ENCODE results near the gene TCAP. TPM values are rescaled to one million over a fixed set of nuclear protein-coding genes. Genes with fewer than 3 reads are reported as not detected.

The TCAP gene
- polyA plus RNA-seq, 1 donor, result 2.2 TPM

- H3K9me3 ChIP-seq (ENCODE audit: control insufficient read depth, low read depth, low read length), result no peaks in the 10 kb centered on the region
- H3K4me1 ChIP-seq (ENCODE audit: control insufficient read depth, insufficient read depth, low read length), result peaks cover 51% of the 10 kb centered on the region
- WGBS (ENCODE audit: insufficient coverage, low lambda C conversion rate), result no CpG with 5 or more reads among the region's 20 CpGs
- peaks cover 14% of the 10 kb centered on the region for H3K36me3 ChIP-seq (ENCODE audit: control insufficient read depth, insufficient read depth, low read length)
- H3K27ac ChIP-seq (ENCODE audit: low read length), result peak within 1 kb of the TSS; percentile 93
- peak within 1 kb of the TSS; percentile 95 for H3K4me3 ChIP-seq (ENCODE audit: low read length)
- H3K27me3 ChIP-seq (ENCODE audit: control insufficient read depth, insufficient read depth, low read length), result no peaks in the 10 kb centered on the region
- DNase-seq, result peak; percentile 90 to 93
These were observed 34.6 kb downstream of the TCAP start, which contains the start of gene ERBB2 for GRCh38 chr17:39699818-39700147. Gene ERBB2 (plus strand): TSS chr17:39700064. CDS start chr17:39700239, 175 bp downstream.

GRCh38 chr17:39700148-39700987 is 35.2 kb downstream of the TCAP start:
- H3K27ac ChIP-seq (ENCODE audit: low read length), result peak overlapping the region; percentile 93
- no CpG with 5 or more reads among the region's 57 CpGs for WGBS (ENCODE audit: insufficient coverage, low lambda C conversion rate)
- peaks cover 16% of the 10 kb centered on the region for H3K36me3 ChIP-seq (ENCODE audit: control insufficient read depth, insufficient read depth, low read length)
- peaks cover 51% of the 10 kb centered on the region for H3K4me1 ChIP-seq (ENCODE audit: control insufficient read depth, insufficient read depth, low read length)
- H3K9me3 ChIP-seq (ENCODE audit: control insufficient read depth, low read depth, low read length), result no peaks in the 10 kb centered on the region
- H3K27me3 ChIP-seq (ENCODE audit: control insufficient read depth, insufficient read depth, low read length), result no peaks in the 10 kb centered on the region
- H3K4me3 ChIP-seq (ENCODE audit: low read length), result peak overlapping the region; percentile 95
- DNase-seq, result peak in 1 of 2 donors; percentile 60

DNA sequence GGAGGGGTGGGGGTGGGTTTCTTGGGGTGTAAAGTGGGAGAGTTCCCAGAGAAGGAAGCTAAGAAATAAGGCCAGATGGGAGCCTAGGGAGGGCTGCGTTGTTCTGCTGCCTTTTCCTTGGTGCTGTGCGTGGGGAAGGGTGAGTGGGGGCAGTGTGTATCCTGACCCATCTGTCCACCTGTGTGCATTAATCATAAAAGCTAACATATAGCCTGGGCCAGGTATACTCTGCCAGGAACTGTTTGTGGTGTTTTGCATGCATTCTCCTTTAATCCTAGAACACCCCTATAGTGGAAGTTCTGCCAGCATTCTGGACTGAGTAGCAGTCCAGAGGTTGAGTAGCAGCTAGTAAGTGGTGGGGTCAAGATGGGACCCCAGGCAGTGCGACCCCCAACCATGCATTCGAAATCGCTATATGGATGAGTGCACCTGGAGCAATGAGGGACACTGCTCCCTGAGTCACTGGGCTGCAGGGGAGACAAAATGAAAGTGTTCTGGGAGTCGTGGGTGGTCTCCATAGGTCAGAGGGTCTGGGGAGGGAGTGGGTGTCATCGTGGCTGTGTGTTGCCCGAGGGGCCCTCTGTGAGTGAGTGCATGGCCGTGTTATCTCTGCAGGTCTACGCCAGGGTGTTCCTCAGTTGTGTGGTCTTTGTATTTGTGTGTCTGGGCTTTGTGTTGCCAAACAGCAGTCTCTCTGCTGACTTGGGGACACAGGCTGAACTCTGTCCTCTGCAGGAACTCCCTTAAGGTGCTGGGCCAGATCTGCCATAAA is 36.0 kb downstream of the TCAP start:
- no peaks in the 10 kb centered on the region for H3K27me3 ChIP-seq (ENCODE audit: control insufficient read depth, insufficient read depth, low read length)
- WGBS (ENCODE audit: insufficient coverage, low lambda C conversion rate), result no CpG with 5 or more reads among the region's 10 CpGs
- peak overlapping the region; percentile 93 for H3K27ac ChIP-seq (ENCODE audit: low read length)
- H3K9me3 ChIP-seq (ENCODE audit: control insufficient read depth, low read depth, low read length), result no peaks in the 10 kb centered on the region
- H3K36me3 ChIP-seq (ENCODE audit: control insufficient read depth, insufficient read depth, low read length), result peaks cover 24% of the 10 kb centered on the region
- peak; percentile 87 to 94 for DNase-seq
- peak overlapping the region; percentile 95 for H3K4me3 ChIP-seq (ENCODE audit: low read length)
- H3K4me1 ChIP-seq (ENCODE audit: control insufficient read depth, insufficient read depth, low read length), result peaks cover 52% of the 10 kb centered on the region

- peaks cover 31% of the 10 kb centered on the region for H3K36me3 ChIP-seq (ENCODE audit: control insufficient read depth, insufficient read depth, low read length)
- no peaks in the 10 kb centered on the region for H3K27me3 ChIP-seq (ENCODE audit: control insufficient read depth, insufficient read depth, low read length)
- no peaks in the 10 kb centered on the region for H3K9me3 ChIP-seq (ENCODE audit: control insufficient read depth, low read depth, low read length)
- peak overlapping the region; percentile 93 for H3K27ac ChIP-seq (ENCODE audit: low read length)
- DNase-seq, result no peak
- H3K4me1 ChIP-seq (ENCODE audit: control insufficient read depth, insufficient read depth, low read length), result peaks cover 51% of the 10 kb centered on the region
- H3K4me3 ChIP-seq (ENCODE audit: low read length), result peak overlapping the region; percentile 17
- no CpG with 5 or more reads among the region's 4 CpGs for WGBS (ENCODE audit: insufficient coverage, low lambda C conversion rate)
These were observed 36.8 kb downstream of the TCAP start for GRCh38 chr17:39701784-39702422.

DNA sequence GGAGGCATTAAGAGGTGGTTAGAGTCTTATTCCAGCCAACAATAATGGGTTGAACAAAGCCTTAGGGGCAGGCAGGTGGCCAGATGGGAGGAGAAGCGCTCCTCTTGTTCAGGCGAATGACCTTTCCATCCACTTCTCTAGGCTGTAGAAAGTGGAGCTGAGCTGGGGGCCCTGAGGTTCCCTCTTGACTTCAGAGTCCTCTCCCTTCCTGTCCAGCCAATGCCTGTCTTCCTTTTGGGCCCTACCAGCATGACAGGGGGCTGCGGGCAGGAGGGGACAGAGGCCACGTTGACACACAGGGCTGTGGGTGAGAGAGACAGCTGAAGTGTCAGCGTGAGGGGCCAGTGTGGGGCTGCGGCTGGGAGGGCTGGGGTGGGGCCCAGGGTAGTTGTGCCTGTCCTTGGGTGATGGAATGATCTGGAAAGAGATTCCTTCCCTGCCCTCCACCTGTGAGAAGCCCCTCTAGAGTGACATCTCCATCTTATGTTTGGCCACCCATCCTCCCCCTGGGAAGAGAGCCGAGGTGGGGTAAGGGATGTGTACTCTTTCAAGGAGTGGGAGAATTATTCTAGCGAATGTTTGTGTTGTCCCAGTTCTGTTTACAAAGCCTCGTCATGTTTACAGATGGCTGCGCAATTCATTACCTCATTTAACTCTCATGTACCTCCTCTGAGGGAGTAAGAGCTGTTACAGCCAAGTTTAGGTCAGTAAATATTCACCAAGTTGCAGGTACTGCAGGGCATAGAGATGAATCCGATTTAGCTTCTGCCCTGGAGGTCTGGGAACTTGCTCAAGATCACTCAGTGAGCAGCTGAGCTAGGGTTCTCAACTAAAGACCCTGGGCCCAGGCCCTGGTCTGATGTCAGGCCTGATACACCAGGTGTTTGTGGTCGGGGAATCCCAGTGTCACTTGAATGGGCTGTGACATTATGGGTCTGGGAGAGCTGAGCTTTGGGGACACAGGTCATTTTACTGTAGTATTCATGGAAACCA is 38.0 kb downstream of the TCAP start:
- Histone ChIP-seq H3K9me3 (ENCODE audit: control insufficient read depth, low read depth, low read length) (no peaks in the 10 kb centered on the region), H3K27ac (ENCODE audit: low read length) (peak overlapping the region; percentile 28), H3K4me3 (ENCODE audit: low read length) (no peak overlapping the region), H3K4me1 (ENCODE audit: control insufficient read depth, insufficient read depth, low read length) (peaks cover 51% of the 10 kb centered on the region), H3K27me3 (ENCODE audit: control insufficient read depth, insufficient read depth, low read length) (no peaks in the 10 kb centered on the region), H3K36me3 (ENCODE audit: control insufficient read depth, insufficient read depth, low read length) (peaks cover 42% of the 10 kb centered on the region)
- no CpG with 5 or more reads among the region's 12 CpGs for WGBS (ENCODE audit: insufficient coverage, low lambda C conversion rate)
- peak in 1 of 2 donors; percentile 65 for DNase-seq

GRCh38 chr17:39703913-39704312 is 38.8 kb downstream of the TCAP start:
- H3K4me3 ChIP-seq (ENCODE audit: low read length), result no peak overlapping the region
- no peaks in the 10 kb centered on the region for H3K27me3 ChIP-seq (ENCODE audit: control insufficient read depth, insufficient read depth, low read length)
- no peaks in the 10 kb centered on the region for H3K9me3 ChIP-seq (ENCODE audit: control insufficient read depth, low read depth, low read length)
- H3K27ac ChIP-seq (ENCODE audit: low read length), result no peak overlapping the region
- H3K36me3 ChIP-seq (ENCODE audit: control insufficient read depth, insufficient read depth, low read length), result peaks cover 49% of the 10 kb centered on the region
- no peak for DNase-seq
- no CpG with 5 or more reads among the region's 5 CpGs for WGBS (ENCODE audit: insufficient coverage, low lambda C conversion rate)
- H3K4me1 ChIP-seq (ENCODE audit: control insufficient read depth, insufficient read depth, low read length), result peaks cover 51% of the 10 kb centered on the region

DNA sequence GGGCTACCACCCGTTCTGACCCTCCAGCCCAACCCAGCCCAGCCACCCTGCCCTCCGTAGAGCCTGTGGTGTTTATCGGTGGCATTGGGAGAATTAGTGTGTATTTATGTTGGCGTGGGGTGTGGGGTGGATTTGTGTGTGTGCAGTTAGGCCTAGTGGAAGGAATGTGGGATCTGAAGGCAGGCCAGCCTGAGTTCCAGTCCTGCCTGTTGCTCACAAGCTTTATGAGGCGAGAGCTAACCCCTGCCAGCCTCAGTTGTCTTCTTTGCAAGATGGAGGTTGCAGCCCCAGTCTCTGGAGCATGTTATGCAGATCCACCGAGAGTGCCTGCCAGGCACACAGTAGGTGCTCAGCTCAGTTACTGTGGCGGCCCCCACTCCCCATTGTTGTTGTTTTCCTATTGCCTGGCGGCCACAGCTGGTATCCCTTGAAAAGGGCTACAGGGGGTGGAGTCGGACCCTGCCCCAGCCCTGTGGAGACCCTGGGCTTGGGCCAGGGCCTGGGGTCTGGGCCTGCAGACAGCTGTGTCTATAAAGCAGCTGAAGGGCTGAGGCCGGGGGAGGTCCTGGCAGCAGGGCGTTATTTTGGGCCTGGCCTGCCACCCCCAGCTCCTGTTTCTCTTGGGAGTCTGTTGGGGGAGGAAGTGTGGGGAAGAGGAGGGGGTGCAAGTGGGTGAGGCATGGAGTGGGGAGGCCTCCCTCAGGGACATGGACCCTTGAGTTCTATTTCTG is 39.8 kb downstream of the TCAP start:
- H3K27me3 ChIP-seq (ENCODE audit: control insufficient read depth, insufficient read depth, low read length), result no peaks in the 10 kb centered on the region
- H3K36me3 ChIP-seq (ENCODE audit: control insufficient read depth, insufficient read depth, low read length), result peaks cover 59% of the 10 kb centered on the region
- H3K9me3 ChIP-seq (ENCODE audit: control insufficient read depth, low read depth, low read length), result no peaks in the 10 kb centered on the region
- H3K27ac ChIP-seq (ENCODE audit: low read length), result peak overlapping the region; percentile 30
- H3K4me1 ChIP-seq (ENCODE audit: control insufficient read depth, insufficient read depth, low read length), result peaks cover 45% of the 10 kb centered on the region
- no CpG with 5 or more reads among the region's 11 CpGs for whole genome bisulfite sequencing (ENCODE audit: insufficient coverage, low lambda C conversion rate)
- no peak for DNase-seq
- no peak overlapping the region for H3K4me3 ChIP-seq (ENCODE audit: low read length)

- Histone ChIP-seq H3K4me1 (ENCODE audit: control insufficient read depth, insufficient read depth, low read length) (peaks cover 45% of the 10 kb centered on the region), H3K9me3 (ENCODE audit: control insufficient read depth, low read depth, low read length) (no peaks in the 10 kb centered on the region), H3K27ac (ENCODE audit: low read length) (peak overlapping the region; percentile 30), H3K4me3 (ENCODE audit: low read length) (no peak overlapping the region), H3K27me3 (ENCODE audit: control insufficient read depth, insufficient read depth, low read length) (no peaks in the 10 kb centered on the region), H3K36me3 (ENCODE audit: control insufficient read depth, insufficient read depth, low read length) (peaks cover 68% of the 10 kb centered on the region)
- WGBS (ENCODE audit: insufficient coverage, low lambda C conversion rate), result no CpG with 5 or more reads among the region's 12 CpGs
- peak; percentile 37 to 62 for DNase-seq
These were observed 40.7 kb downstream of the TCAP start for GRCh38 chr17:39705786-39706348.

DNA sequence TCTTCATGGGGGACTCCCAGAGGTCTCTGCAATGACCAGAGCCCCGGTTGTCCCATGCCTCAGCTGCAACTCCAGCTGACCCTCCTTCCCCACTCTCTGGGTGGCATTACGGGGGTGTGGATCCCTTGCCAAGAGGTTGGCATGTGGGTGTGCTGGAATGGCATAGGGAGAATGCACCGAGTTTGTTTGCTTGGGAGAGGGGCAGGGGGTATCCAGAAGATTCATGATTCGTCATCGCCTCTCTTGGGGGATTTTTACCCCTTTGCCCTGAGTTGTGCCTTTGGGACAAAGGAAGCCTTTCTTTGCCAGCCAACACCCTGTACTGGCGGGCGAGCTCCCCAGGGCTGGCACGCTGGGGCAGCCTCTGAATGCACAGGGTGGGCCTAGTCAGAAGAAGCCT is 41.2 kb downstream of the TCAP start:
- H3K36me3 ChIP-seq (ENCODE audit: control insufficient read depth, insufficient read depth, low read length), result peaks cover 73% of the 10 kb centered on the region
- H3K4me1 ChIP-seq (ENCODE audit: control insufficient read depth, insufficient read depth, low read length), result peaks cover 45% of the 10 kb centered on the region
- no CpG with 5 or more reads among the region's 8 CpGs for WGBS (ENCODE audit: insufficient coverage, low lambda C conversion rate)
- no peak for DNase-seq
- H3K9me3 ChIP-seq (ENCODE audit: control insufficient read depth, low read depth, low read length), result no peaks in the 10 kb centered on the region
- no peak overlapping the region for H3K27ac ChIP-seq (ENCODE audit: low read length)
- no peak overlapping the region for H3K4me3 ChIP-seq (ENCODE audit: low read length)
- no peaks in the 10 kb centered on the region for H3K27me3 ChIP-seq (ENCODE audit: control insufficient read depth, insufficient read depth, low read length)

Data from large intestine (tissue), 3 donors.